HCT116 (cell line): ENCODE results near the gene CGB2. TPM values are rescaled to one million over a fixed set of nuclear protein-coding genes. Genes with fewer than 3 reads are reported as not detected.

Source experiments
- ATAC-seq: fragments of 200-7000 bp; cut with Tn5 transposase; 2 replicates; pipeline ENCODE4 v1.9.1; 2020; ENCODE audit warnings: mild to moderate bottlenecking, moderate library complexity
- BruUV-seq: library from RNA; stranded (reverse); fragments of 400-500 nt; replicated peaks from 2 replicates; lab custom pipeline; 2021; lab: Mats Ljungman, UMichigan
- CTCF ChIA-PET: fragments of 300-600 bp; sonication (Branson Sonifier 250); formaldehyde crosslinking; loops from one replicate; lab custom pipeline; 2021; ENCODE audit warnings: antibody characterized with exemption; lab: Charles Lee
- POLR2A ChIA-PET: fragments of 300-600, 350-600 bp; sonication (Branson Sonifier 250); formaldehyde crosslinking; loops from one replicate; lab custom pipeline; 2021; ENCODE audit warnings: antibody characterized with exemption; lab: Charles Lee
- RAD21 ChIA-PET, 2 experiments: fragments of 300-600 bp; sonication (Branson Sonifier 250); formaldehyde crosslinking; loops; one replicate each; lab custom pipeline; 2023; ENCODE audit warnings: low total read pairs in 2 of 2; ENCODE audit not compliant: uncharacterized antibody in 2 of 2, unreplicated experiment in 2 of 2, low non-redundant PET in 1 of 2; lab: Charles Lee
- DNase-seq: peaks from one replicate; pipeline ENCODE4 v3.0.0-alpha.2; 2010; ENCODE audit warnings: low read depth, low spot score
- H2AFZ ChIP-seq: fragments of 200-600 bp; shearing (Covaris generic), sonication (generic); 2 replicates; pipeline ENCODE4 v1.6.1; 2017; ENCODE audit warnings: low read depth, mixed run types, mixed read lengths, antibody characterized with exemption, low read length; ENCODE audit not compliant: poor library complexity, severe bottlenecking
- H3K27ac ChIP-seq: 2 replicates; pipeline ENCODE4 v1.5.1; 2012; ENCODE audit warnings: low read depth, low read length
- H3K27me3 ChIP-seq: fragments of 200-600 bp; sonication (generic); 2 replicates; pipeline ENCODE4 v1.6.1; 2016; ENCODE audit warnings: mixed run types, low read length, mixed read lengths; ENCODE audit not compliant: insufficient read depth
- H3K36me3 ChIP-seq, 2 experiments: fragments of 200-500 bp in 1 of 2; fragments of 200-600 bp in 1 of 2; sonication (Bioruptor generic) in 1 of 2; sonication (generic) in 1 of 2; 2 replicates each; pipeline versions ENCODE4 v1.5.1 to v1.6.1; 2014 to 2016; ENCODE audit warnings: low read length in 2 of 2, inconsistent platforms in 1 of 2, mixed read lengths in 1 of 2, mixed run types in 1 of 2; ENCODE audit not compliant: insufficient read depth in 2 of 2, control insufficient read depth in 1 of 2
- H3K4me1 ChIP-seq, 2 experiments: fragments of 200-600 bp in 1 of 2; sonication (generic) in 1 of 2; 2 replicates each; pipeline versions ENCODE4 v1.5.1 to v1.6.1; 2012 to 2017; ENCODE audit warnings: low read length in 2 of 2, inconsistent platforms in 1 of 2, mild to moderate bottlenecking in 1 of 2, mixed read lengths in 1 of 2, mixed run types in 1 of 2, moderate library complexity in 1 of 2; ENCODE audit not compliant: insufficient read depth in 2 of 2, control insufficient read depth in 1 of 2
- H3K4me2 ChIP-seq: fragments of 200-600 bp; sonication (generic); 2 replicates; pipeline ENCODE4 v1.6.1; 2017; ENCODE audit warnings: mixed run types, low read length, mixed read lengths
- H3K4me3 ChIP-seq, 2 experiments: fragments of 200-600 bp in 1 of 2; sonication (generic) in 1 of 2; replicated peaks in 1 of 2; 2 replicates each; pipeline ENCODE4 v1.5.1; 2011 to 2016; ENCODE audit warnings: low read length in 2 of 2, control low read depth in 1 of 2, low read depth in 1 of 2, mild to moderate bottlenecking in 1 of 2, mixed read lengths in 1 of 2, mixed run types in 1 of 2
- H3K79me2 ChIP-seq: fragments of 200-600 bp; sonication (generic); 2 replicates; pipeline ENCODE4 v1.6.1; 2017; ENCODE audit warnings: mild to moderate bottlenecking, mixed run types, low read length, moderate library complexity, mixed read lengths; ENCODE audit not compliant: insufficient read depth
- H3K9ac ChIP-seq: fragments of 200-600 bp; sonication (generic); 2 replicates; pipeline ENCODE4 v1.6.1; 2016; ENCODE audit warnings: low read length, mixed read lengths
- H3K9me2 ChIP-seq: fragments of 200-600 bp; sonication (generic), shearing (Covaris generic); 2 replicates; pipeline ENCODE4 v1.6.1; 2017; ENCODE audit warnings: mixed run types, mild to moderate bottlenecking, moderate library complexity; ENCODE audit not compliant: insufficient read depth
- H3K9me3 ChIP-seq, 2 experiments: fragments of 200-500 bp in 1 of 2; fragments of 200-600 bp in 1 of 2; sonication (Bioruptor generic) in 1 of 2; sonication (generic) in 1 of 2; 2 replicates each; pipeline ENCODE4 v1.6.1; 2014 to 2017; ENCODE audit warnings: low read length in 2 of 2, mixed read lengths in 2 of 2, inconsistent platforms in 1 of 2, low read depth in 1 of 2, mild to moderate bottlenecking in 1 of 2, mixed run types in 1 of 2, moderate library complexity in 1 of 2; ENCODE audit not compliant: control insufficient read depth in 1 of 2, insufficient read depth in 1 of 2
- H4K20me1 ChIP-seq: fragments of 200-600 bp; sonication (generic), shearing (Covaris generic); 2 replicates; pipeline ENCODE4 v1.6.1; 2017; ENCODE audit warnings: mixed run types, mild to moderate bottlenecking, moderate library complexity; ENCODE audit not compliant: insufficient read depth
- ATF3 ChIP-seq: IDR thresholded peaks from 2 replicates; pipeline ENCODE4 v1.6.1; 2012
- CBX3 ChIP-seq: IDR thresholded peaks from 2 replicates; pipeline ENCODE4 v1.6.1; 2012; ENCODE audit warnings: low read depth
- CEBPB ChIP-seq: IDR thresholded peaks from 2 replicates; pipeline ENCODE4 v1.6.1; 2012; ENCODE audit warnings: low read depth
- EGR1 ChIP-seq: IDR thresholded peaks from 2 replicates; pipeline ENCODE4 v1.6.1; 2012; ENCODE audit warnings: low read depth
- ELF1 ChIP-seq: IDR thresholded peaks from 2 replicates; pipeline ENCODE4 v1.6.1; 2012; ENCODE audit warnings: low read depth, borderline replicate concordance
- EZH2phosphoT487 ChIP-seq: fragments of 200-600 bp; IDR thresholded peaks from 2 replicates; pipeline ENCODE4 v1.6.1; 2018; ENCODE audit warnings: antibody characterized with exemption, borderline replicate concordance
- FOSL1 ChIP-seq: IDR thresholded peaks from 2 replicates; pipeline ENCODE4 v1.6.1; 2012; ENCODE audit warnings: low read depth
- MAX ChIP-seq: IDR thresholded peaks from 2 replicates; pipeline ENCODE4 v1.6.1; 2012
- POLR2A ChIP-seq: IDR thresholded peaks from 2 replicates; pipeline ENCODE4 v1.7.0; 2011; ENCODE audit warnings: borderline replicate concordance; ENCODE audit not compliant: insufficient read depth, insufficient read length; ENCODE audit errors: extremely low read depth
- POLR2AphosphoS5 ChIP-seq: IDR thresholded peaks from 2 replicates; pipeline ENCODE4 v1.6.1; 2011; ENCODE audit warnings: mild to moderate bottlenecking, low read depth, low read length, moderate library complexity
- RAD21 ChIP-seq: IDR thresholded peaks from 2 replicates; pipeline ENCODE4 v1.6.1; 2012; ENCODE audit warnings: low read depth, mild to moderate bottlenecking
- SIN3A ChIP-seq: IDR thresholded peaks from 2 replicates; pipeline ENCODE4 v1.6.1; 2012; ENCODE audit warnings: low read depth
- SP1 ChIP-seq: IDR thresholded peaks from 2 replicates; pipeline ENCODE4 v1.6.1; 2012; ENCODE audit warnings: low read depth
- SRF ChIP-seq: IDR thresholded peaks from 2 replicates; pipeline ENCODE4 v1.6.1; 2012; ENCODE audit warnings: low read depth
- TCF7L2 ChIP-seq: IDR thresholded peaks from 2 replicates; pipeline ENCODE4 v1.7.0; 2011; ENCODE audit warnings: borderline replicate concordance, inconsistent platforms; ENCODE audit not compliant: insufficient read depth, insufficient read length; ENCODE audit errors: extremely low read depth
- YY1 ChIP-seq: IDR thresholded peaks from 2 replicates; pipeline ENCODE4 v1.6.1; 2011; ENCODE audit warnings: low read length, low read depth, moderate library complexity, mild to moderate bottlenecking; ENCODE audit not compliant: insufficient replicate concordance; ENCODE audit errors: extremely low read depth
- ZBTB33 ChIP-seq: IDR thresholded peaks from 2 replicates; pipeline ENCODE4 v1.6.1; 2011; ENCODE audit warnings: mild to moderate bottlenecking, low read length, moderate library complexity; ENCODE audit not compliant: insufficient replicate concordance; ENCODE audit errors: extremely low read depth
- ZNF274 ChIP-seq: fragments of 200-500 bp; sonication (Bioruptor generic); IDR thresholded peaks from 2 replicates; pipeline ENCODE4 v1.6.1; 2014; ENCODE audit warnings: mild to moderate bottlenecking, low read depth, low read length, inconsistent platforms
- intact Hi-C: fragments of 100-400 bp; cut with micrococcal nuclease; formaldehyde crosslinking; loops from 2 replicates; pipeline ENCODE4 v1.10.0; 2022
- total RNA-seq: library from RNA; stranded (reverse); gene quantifications from one replicate; pipeline ENCODE4 v1.2.1, GENCODE V29; 2021; ENCODE audit not compliant: unreplicated experiment
- TF ChIP-seq, protein P1 (sequence below), 3 experiments: fragments of 200-600 bp in 1 of 3; sonication (generic) in 1 of 3; IDR thresholded peaks in 2 of 3; conservative IDR thresholded peaks in 1 of 3; 2 replicates each; pipeline ENCODE4 v1.5.1; 2012 to 2017; ENCODE audit warnings: low read depth in 2 of 3, low read length in 2 of 3, antibody characterized with exemption in 1 of 3, borderline replicate concordance in 1 of 3, control low read depth in 1 of 3, mild to moderate bottlenecking in 1 of 3, mixed read lengths in 1 of 3, mixed run types in 1 of 3, moderate library complexity in 1 of 3; ENCODE audit not compliant: insufficient read depth in 1 of 3

Gene CGB2
- total RNA-seq, 1 experiment from 2014 or later, result 5.0 TPM

DNA sequence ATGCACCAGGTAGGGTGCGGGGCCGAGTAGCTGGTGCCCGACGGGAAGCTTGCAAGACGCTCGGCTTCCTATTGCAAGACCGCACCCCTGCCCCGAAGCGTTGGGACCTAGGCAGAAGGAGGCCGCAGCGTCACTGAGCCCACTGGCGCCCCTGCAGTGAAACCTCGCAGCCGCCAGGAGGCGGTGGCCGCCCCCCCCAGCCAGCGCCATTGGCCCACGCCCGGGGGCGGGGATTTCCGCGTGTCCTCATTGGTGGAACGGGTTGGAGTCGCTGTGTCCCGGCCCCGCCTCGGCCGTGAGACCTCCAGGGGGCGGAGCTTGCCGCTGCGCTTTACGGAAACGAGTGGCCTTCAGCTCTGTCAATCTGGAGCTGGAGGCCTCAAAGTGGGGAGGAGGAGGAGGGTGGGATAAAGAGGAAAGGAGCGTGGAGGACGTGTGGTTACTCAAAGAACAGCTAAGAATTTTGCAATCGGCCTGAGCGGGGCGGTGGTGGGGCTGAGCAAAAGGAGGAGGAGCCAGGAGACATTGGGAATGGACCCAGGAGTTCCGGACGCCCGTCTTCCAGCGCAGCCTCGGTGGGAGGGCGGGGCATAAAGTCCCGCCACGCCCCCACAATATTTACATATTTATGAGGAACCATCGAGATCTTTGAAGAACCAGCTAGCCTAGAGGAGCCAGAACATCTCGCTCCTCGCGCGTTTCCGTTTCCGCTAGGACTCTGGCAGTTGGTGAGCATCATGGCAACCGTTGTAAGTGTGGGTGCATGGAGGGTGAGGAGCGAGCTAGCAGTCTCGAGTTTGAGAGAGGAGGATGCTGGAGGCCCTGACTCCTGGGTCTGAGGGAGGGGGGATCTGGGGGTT lies 38.3 kb upstream of the CGB2 start, which contains the start of the genes GYS1 and RUVBL2:
TSS of gene GYS1 (minus strand) at position 135 of the 860 bp plus-strand sequence. CDS start 197 bp downstream, outside the sequence.
TSS of gene RUVBL2 (plus strand) at position 713 of the 860 bp plus-strand sequence. CDS start at position 738, 25 bp downstream.
- no peaks in the 10 kb centered on the region for H3K9me3 ChIP-seq
- H3K36me3 ChIP-seq, result peaks cover 5 to 8% of the 10 kb centered on the region in 2 experiments; a peak in 1 of 4 replicates
- ChIA-PET POLR2A (interaction anchor here (0.6 to 3.1 kb wide), 23 partner anchors 10 to 683 kb away, joined by 3 to 17 read pairs (median 5); partner anchors contain the start of genes CGB7, DHDH, FTL and RPL18), RAD21 (interaction anchor here (0.6 to 1.0 kb wide), 4 partner anchors 20 to 683 kb away, joined by 3 to 5 read pairs (median 4); partner anchors contain the start of gene NTF4 (in 1 of the 2)), CTCF (interaction anchor here (0.6 to 2.5 kb wide), 41 partner anchors 10 to 460 kb away, joined by 3 to 44 read pairs (median 4); partner anchors contain the start of genes ALDH16A1, BCAT2, CGB2 and CGB7)
- no TSS peak for BruUV-seq
- peak within 1 kb of the TSS; percentile 92 for H3K4me2 ChIP-seq
- H3K9me2 ChIP-seq, result no peaks in the 10 kb centered on the region
- H3K27me3 ChIP-seq, result no peaks in the 10 kb centered on the region
- ATAC-seq, result peak; percentile 91
- no peak within 1 kb of the TSS for H2AFZ ChIP-seq
- peaks cover 73% of the 10 kb centered on the region for H3K79me2 ChIP-seq
- peak within 1 kb of the TSS; percentile 75 for H3K27ac ChIP-seq
- peak within 1 kb of the TSS; percentile 75 to 77 for H3K4me3 ChIP-seq
- H4K20me1 ChIP-seq, result peaks cover 14% of the 10 kb centered on the region; the same call in 1 of the 2 replicates
- H3K9ac ChIP-seq, result peak within 1 kb of the TSS; percentile 97
- H3K4me1 ChIP-seq, result peaks cover 15 to 34% of the 10 kb centered on the region in 2 experiments
- peak; percentile 99 for DNase-seq
- intact Hi-C loops, result no loop called here
- TF ChIP-seq ZNF274 (no peak), CEBPB (no peak; the same call in 1 of the 2 replicates), RAD21 (no peak; the same call in none of the 2 replicates), EGR1 (peak; percentile 71), SRF (no peak), ATF3 (no peak), FOSL1 (no peak), ZBTB33 (no peak), ELF1 (no peak), EZH2phosphoT487 (no peak), POLR2A (peak; percentile 84), TCF7L2 (peak; percentile 38), SP1 (peak; percentile 96), YY1 (peak; percentile 89), CBX3 (no peak), MAX (peak; percentile 86), SIN3A (peak; percentile 63; the same call in 1 of the 2 replicates), POLR2AphosphoS5 (peak; percentile 96)
- TF ChIP-seq, protein P1, sequence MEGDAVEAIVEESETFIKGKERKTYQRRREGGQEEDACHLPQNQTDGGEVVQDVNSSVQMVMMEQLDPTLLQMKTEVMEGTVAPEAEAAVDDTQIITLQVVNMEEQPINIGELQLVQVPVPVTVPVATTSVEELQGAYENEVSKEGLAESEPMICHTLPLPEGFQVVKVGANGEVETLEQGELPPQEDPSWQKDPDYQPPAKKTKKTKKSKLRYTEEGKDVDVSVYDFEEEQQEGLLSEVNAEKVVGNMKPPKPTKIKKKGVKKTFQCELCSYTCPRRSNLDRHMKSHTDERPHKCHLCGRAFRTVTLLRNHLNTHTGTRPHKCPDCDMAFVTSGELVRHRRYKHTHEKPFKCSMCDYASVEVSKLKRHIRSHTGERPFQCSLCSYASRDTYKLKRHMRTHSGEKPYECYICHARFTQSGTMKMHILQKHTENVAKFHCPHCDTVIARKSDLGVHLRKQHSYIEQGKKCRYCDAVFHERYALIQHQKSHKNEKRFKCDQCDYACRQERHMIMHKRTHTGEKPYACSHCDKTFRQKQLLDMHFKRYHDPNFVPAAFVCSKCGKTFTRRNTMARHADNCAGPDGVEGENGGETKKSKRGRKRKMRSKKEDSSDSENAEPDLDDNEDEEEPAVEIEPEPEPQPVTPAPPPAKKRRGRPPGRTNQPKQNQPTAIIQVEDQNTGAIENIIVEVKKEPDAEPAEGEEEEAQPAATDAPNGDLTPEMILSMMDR (IDR thresholded peaks at IDR 0.05 in 2 of 3, conservative IDR thresholded peaks at IDR 0.05 in 1 of 3; ENCODE audit: borderline replicate concordance in 1 of 3, insufficient read depth in 1 of 3, low read depth in 2 of 3, low read length in 2 of 3), result peak; percentile 73 to 85 (median 85)
